GM18861 (cell line): ENCODE results near the gene FGD3.

Source experiments
- ATAC-seq: cut with Tn5 transposase; IDR thresholded peaks from one replicate; pipeline ENCODE4 v1.9.1; 2021; ENCODE audit not compliant: unreplicated experiment

The FGD3 gene

GRCh38 chr9:93068956-93069355, 121.6 kb downstream of the FGD3 start:
- ATAC-seq: no peak

GRCh38 chr9:93071464-93071863, 124.1 kb downstream of the FGD3 start:
- no peak for ATAC-seq

GRCh38 chr9:93072383-93072795, 125.1 kb downstream of the FGD3 start:
- no peak for ATAC-seq

GRCh38 chr9:93076101-93076791, 128.9 kb downstream of the FGD3 start:
- ATAC-seq: no peak

- ATAC-seq: no peak
Observed at GRCh38 chr9:93076792-93077128, 129.4 kb downstream of the FGD3 start.

GRCh38 chr9:93077367-93077766, 130.0 kb downstream of the FGD3 start:
- ATAC-seq: no peak

GRCh38 chr9:93077811-93078210, 130.5 kb downstream of the FGD3 start:
- no peak for ATAC-seq

GRCh38 chr9:93079371-93079770, 132.0 kb downstream of the FGD3 start:
- ATAC-seq: no peak

GRCh38 chr9:93080406-93080805, 133.1 kb downstream of the FGD3 start:
- ATAC-seq: no peak

GRCh38 chr9:93081081-93081529, 133.8 kb downstream of the FGD3 start:
- no peak for ATAC-seq

- ATAC-seq: no peak
Observed at GRCh38 chr9:93081931-93082330, 134.6 kb downstream of the FGD3 start.

- ATAC-seq: no peak
Observed at GRCh38 chr9:93082841-93083411, 135.6 kb downstream of the FGD3 start.

GRCh38 chr9:93083592-93084470, 136.5 kb downstream of the FGD3 start:
- ATAC-seq: no peak

- no peak for ATAC-seq
Observed at GRCh38 chr9:93084471-93084881, 137.2 kb downstream of the FGD3 start.

GRCh38 chr9:93085676-93086075, 138.4 kb downstream of the FGD3 start:
- no peak for ATAC-seq
